Measurements from ENCODE around the gene FAM174B.

The FAM174B gene

GRCh38 chr15:92619145-92620101 lies 36.2 kb downstream of the FAM174B start:
- no peak overlapping the region for H3K4me3 ChIP-seq (ENCODE audit: low read depth, low read length)
- no peak for TF ChIP-seq CTCF (IDR thresholded peaks at IDR 0.05; ENCODE audit: low read depth, low read length)

- no peak for TF ChIP-seq CTCF (IDR thresholded peaks at IDR 0.05; ENCODE audit: low read depth, low read length)
- H3K4me3 ChIP-seq (ENCODE audit: low read depth, low read length): no peak overlapping the region
Observed at GRCh38 chr15:92617549-92618520, 37.7 kb downstream of the FAM174B start.

DNA sequence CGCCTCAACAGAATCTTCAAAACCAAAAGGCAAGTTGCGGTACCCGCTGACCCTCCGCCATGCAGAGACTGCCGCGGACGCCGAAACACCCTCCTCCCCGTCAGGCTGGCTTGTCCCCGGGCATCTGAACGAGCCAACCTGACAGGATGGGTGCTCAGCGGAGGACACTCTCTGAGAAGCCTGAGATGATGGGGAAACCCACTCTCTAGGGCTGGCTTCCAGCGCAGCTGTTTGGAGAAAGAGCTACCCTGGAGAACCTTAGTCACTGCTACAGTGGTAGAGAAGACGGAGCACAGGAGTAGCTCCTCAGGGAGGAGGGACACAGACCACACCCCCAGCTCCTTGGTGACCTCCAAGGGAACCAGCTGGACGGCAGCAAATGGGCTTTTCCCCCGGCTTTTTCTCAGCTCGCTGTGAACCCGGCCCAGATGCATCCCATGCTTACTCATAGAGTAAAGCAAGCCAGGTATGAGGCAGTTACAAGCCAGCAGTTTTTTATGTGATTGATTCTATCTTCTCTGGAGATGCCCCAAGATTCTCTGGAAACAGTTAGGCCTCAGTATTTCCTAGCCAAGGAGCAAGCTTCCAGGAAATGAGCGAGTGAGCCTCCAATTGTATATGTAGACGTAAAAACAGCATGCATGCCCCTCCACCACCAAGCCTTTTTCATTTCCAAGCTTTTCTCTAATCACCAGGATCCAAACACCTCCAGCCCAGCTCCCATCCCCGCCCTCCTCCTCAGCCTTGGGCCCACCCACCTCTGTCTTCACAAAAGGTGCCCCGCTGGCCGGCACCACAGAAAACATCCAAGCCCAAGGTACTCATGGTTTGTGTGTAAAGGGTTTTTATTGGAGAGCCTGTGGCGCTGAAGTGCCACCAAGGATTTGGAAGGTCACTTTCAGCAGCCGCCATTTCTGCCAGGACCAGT lies 38.7 kb downstream of the FAM174B start:
- TF ChIP-seq CTCF (IDR thresholded peaks at IDR 0.05; ENCODE audit: low read depth, low read length): no peak
- no peak overlapping the region for H3K4me3 ChIP-seq (ENCODE audit: low read depth, low read length)

GRCh38 chr15:92614791-92615785 lies 40.5 kb downstream of the FAM174B start:
- no peak overlapping the region for H3K4me3 ChIP-seq (ENCODE audit: low read depth, low read length)
- TF ChIP-seq CTCF (IDR thresholded peaks at IDR 0.05; ENCODE audit: low read depth, low read length): no peak

DNA sequence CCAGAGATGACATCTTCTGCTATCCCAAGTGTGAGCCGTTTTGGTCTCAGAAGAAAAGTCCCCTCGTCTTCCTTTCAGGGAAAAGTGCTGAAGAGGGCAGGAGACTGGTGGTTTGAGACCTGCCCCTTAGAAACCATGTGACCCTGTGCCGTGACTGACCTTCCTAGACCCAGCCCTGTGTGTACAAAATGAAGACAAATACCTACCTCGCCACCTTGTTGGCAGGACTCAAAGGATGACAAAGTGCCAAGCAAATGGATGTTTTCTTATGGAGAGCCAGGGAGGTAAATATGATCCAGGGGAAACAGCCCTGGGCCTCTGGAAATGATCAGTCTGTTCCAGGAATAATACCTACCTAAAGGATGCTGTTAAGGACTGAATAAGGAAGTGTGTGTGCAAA lies 41.3 kb downstream of the FAM174B start:
- H3K4me3 ChIP-seq (ENCODE audit: low read depth, low read length): no peak overlapping the region
- no peak for TF ChIP-seq CTCF (IDR thresholded peaks at IDR 0.05; ENCODE audit: low read depth, low read length)

DNA sequence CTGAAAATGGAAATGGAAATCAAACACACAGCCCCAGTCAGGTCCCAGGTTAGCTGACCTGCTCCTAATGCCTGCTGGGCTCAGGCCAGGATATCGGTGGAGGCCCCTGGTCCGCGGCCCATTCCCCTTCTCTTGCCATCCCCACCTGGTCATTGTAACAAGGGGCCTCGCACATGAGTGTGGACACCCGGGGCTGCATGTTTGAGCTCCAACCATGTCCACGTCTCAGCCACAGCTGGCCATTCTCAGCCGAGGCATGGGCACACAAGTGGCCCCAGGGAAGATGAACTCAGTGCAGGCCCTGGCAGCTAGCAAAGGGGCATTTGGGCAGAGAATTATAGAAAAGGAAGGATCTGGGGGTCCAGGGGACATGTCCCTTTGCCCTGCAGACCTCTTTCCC lies 41.7 kb downstream of the FAM174B start:
- TF ChIP-seq CTCF (IDR thresholded peaks at IDR 0.05; ENCODE audit: low read depth, low read length): no peak
- H3K4me3 ChIP-seq (ENCODE audit: low read depth, low read length): no peak overlapping the region
